ENCODE measurements around the gene RNF40. TPM values are rescaled to one million over a fixed set of nuclear protein-coding genes. Genes with fewer than 3 reads are reported as not detected.

Gene RNF40
- total RNA-seq, 1 donor from 2014 or later = 157 TPM

DNA sequence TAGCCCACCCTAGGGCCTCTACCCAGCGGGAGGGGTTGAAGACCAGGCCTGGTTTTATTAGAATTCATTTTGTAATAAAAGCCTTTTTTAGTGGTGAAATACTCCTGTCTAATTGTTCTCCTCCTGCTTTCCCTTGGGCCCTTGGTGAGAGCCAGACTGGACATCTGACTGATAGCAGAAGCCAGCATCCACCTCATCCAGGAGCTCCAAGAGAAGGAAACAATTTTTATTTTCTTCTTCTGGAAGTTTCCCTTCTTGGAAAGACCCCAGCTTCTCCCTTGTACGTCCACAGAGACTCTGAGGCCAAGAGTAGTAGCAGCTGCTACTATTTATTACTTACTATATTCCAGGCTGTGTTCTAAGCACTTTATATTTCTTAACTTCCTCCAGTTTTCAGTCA is 17.9 kb upstream of the RNF40 start:
- Mint-ChIP-seq H3K36me3 (ENCODE audit: low read depth) (peaks cover 17% of the 10 kb centered on the region), H3K4me3 (peak overlapping the region; percentile 43), H3K4me1 (peaks cover 18% of the 10 kb centered on the region), H3K27ac (ENCODE audit: unreplicated experiment) (no peak overlapping the region), H3K27me3 (ENCODE audit: low read depth) (peaks cover 2% of the 10 kb centered on the region), H3K9me3 (no peaks in the 10 kb centered on the region)
- DNase-seq (ENCODE audit: low read depth, low spot score) = no peak
- TF ChIP-seq, protein P1, sequence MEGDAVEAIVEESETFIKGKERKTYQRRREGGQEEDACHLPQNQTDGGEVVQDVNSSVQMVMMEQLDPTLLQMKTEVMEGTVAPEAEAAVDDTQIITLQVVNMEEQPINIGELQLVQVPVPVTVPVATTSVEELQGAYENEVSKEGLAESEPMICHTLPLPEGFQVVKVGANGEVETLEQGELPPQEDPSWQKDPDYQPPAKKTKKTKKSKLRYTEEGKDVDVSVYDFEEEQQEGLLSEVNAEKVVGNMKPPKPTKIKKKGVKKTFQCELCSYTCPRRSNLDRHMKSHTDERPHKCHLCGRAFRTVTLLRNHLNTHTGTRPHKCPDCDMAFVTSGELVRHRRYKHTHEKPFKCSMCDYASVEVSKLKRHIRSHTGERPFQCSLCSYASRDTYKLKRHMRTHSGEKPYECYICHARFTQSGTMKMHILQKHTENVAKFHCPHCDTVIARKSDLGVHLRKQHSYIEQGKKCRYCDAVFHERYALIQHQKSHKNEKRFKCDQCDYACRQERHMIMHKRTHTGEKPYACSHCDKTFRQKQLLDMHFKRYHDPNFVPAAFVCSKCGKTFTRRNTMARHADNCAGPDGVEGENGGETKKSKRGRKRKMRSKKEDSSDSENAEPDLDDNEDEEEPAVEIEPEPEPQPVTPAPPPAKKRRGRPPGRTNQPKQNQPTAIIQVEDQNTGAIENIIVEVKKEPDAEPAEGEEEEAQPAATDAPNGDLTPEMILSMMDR (conservative IDR thresholded peaks at IDR 0.05) = no peak

DNA sequence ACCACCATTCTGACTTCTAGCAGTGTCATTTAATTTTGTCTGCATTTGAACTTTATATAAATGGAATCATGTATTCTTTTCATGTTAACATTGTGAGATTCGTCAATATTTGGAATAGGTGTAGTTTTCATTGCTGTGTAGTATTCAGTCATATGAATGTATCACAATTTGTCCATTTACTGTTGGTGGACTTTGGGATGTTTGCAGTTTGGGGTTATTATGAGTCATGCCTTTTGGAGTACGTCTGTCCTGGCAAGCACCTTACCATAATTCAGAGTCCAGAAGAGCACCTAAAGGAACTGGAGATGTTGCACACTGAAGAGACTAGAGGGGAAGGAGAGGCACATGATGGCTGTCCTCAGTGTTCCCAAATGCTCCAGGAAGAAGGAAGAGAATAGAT is 17.0 kb upstream of the RNF40 start:
- Mint-ChIP-seq H3K4me3 (peak overlapping the region; percentile 29), H3K27me3 (ENCODE audit: low read depth) (peaks cover 2% of the 10 kb centered on the region), H3K9me3 (no peaks in the 10 kb centered on the region), H3K27ac (ENCODE audit: unreplicated experiment) (no peak overlapping the region), H3K36me3 (ENCODE audit: low read depth) (peaks cover 17% of the 10 kb centered on the region), H3K4me1 (peaks cover 23% of the 10 kb centered on the region)
- DNase-seq (ENCODE audit: low read depth, low spot score) = no peak
- TF ChIP-seq, protein P1 (conservative IDR thresholded peaks at IDR 0.05) = no peak

DNA sequence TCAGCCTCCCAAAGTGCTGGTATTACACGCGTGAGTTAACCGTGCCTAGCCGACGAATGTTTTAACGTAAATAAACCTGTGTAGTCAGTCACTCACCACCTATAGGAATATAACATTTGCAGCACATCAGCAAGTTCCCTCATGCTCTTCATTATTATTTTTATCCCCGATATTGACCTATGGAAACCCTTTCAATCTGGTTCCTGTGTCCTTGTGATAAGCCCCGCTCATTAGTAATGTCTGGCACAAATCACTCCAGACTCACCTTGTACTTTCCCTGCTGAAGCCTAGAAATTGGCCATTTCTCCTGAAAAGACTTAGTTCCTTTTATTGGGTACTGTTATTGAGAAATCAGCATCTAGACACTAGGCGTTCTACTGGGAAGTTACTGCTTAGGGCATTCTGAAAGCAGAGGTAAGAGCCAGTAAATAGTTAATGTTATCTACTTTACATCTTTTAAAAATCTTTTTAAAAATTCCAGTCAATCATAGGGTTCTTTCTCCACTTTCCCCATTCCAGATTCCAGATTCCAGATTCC is 15.4 kb upstream of the RNF40 start:
- peaks cover 2% of the 10 kb centered on the region for H3K27me3 Mint-ChIP-seq (ENCODE audit: low read depth)
- H3K36me3 Mint-ChIP-seq (ENCODE audit: low read depth) = peaks cover 16% of the 10 kb centered on the region
- peaks cover 23% of the 10 kb centered on the region for H3K4me1 Mint-ChIP-seq
- H3K27ac Mint-ChIP-seq (ENCODE audit: unreplicated experiment) = no peak overlapping the region
- peak overlapping the region; percentile 96 for H3K4me3 Mint-ChIP-seq
- TF ChIP-seq, protein P1 (conservative IDR thresholded peaks at IDR 0.05) = no peak
- no peaks in the 10 kb centered on the region for H3K9me3 Mint-ChIP-seq
- no peak for DNase-seq (ENCODE audit: low read depth, low spot score)

DNA sequence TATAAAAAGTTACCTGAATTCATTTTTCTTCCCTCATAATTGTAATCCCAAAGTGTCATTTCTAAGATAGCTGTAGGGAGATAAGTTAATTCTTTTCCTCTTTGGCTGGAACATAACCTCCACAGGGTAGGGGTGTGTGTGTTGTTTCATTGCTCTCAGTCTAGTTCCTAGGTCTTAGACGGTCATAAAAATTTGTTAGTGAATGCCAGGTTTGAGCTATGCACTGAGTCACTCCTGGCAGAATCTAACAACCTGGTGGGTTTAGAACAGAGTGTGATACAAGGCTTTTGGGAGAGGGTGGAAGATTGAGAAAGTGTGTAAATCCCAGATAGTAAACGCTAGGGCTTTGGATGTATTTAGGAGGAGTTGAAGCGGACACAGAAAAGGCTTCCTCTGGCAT is 14.8 kb upstream of the RNF40 start:
- no peak for DNase-seq (ENCODE audit: low read depth, low spot score)
- TF ChIP-seq, protein P1 (conservative IDR thresholded peaks at IDR 0.05) = no peak
- H3K4me1 Mint-ChIP-seq = peaks cover 23% of the 10 kb centered on the region
- H3K9me3 Mint-ChIP-seq = no peaks in the 10 kb centered on the region
- H3K27ac Mint-ChIP-seq (ENCODE audit: unreplicated experiment) = no peak overlapping the region
- H3K4me3 Mint-ChIP-seq = peak overlapping the region; percentile 96
- peaks cover 11% of the 10 kb centered on the region for H3K36me3 Mint-ChIP-seq (ENCODE audit: low read depth)
- H3K27me3 Mint-ChIP-seq (ENCODE audit: low read depth) = peaks cover 2% of the 10 kb centered on the region

DNA sequence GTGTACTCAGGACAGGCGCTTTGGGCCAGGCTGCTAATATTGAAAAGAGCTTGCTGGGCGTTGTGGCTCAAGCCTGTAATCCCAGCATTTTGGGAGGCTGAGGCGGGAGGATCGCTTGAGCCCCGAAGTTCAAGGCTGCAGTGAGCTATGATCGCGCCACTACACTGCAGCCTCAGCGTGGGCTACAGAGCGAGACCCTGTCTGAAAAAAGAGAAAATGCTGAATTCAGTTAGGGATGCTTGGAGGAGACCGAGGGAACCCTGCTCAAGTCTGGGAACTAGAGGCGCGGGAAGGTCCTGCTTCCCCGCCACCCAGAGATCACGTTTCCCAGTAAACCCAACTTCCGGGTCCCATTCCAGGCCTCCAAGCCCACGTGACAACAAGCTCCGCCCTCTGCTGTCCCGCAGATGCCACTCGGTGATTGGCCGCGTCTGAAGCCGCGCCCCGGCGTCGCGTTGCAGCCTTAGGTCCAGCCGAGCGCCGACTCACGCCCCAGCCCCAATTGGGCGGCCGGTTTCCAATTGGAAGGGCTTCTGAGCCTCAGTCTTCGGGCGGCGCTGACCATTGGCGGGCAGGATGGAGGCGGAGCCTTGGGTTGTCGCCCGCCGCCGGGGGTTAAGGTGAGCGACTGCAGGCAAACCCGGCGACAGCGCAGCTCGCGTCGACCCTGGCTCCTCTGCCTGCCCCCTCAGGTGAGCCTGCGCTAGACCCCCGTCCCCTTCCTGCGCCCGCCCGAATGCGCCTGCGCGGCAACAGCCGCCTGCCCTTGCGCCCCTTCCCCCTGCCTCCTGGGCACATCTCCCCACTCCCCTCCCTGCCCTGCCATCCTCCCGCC is 14.1 kb upstream of the RNF40 start, which contains the start of gene PHKG2:
Gene PHKG2 (plus strand): TSS at position 627 of the 835 bp plus-strand sequence. CDS start 396 bp downstream, outside the sequence.
- Mint-ChIP-seq H3K4me3 (peak within 1 kb of the TSS; percentile 96), H3K27ac (ENCODE audit: unreplicated experiment) (peak within 1 kb of the TSS; percentile 94), H3K9me3 (no peaks in the 10 kb centered on the region), H3K27me3 (ENCODE audit: low read depth) (peaks cover 2% of the 10 kb centered on the region), H3K36me3 (ENCODE audit: low read depth) (peaks cover 11% of the 10 kb centered on the region), H3K4me1 (peaks cover 23% of the 10 kb centered on the region)
- peak; percentile 96 for DNase-seq (ENCODE audit: low read depth, low spot score)
- TF ChIP-seq, protein P1 (conservative IDR thresholded peaks at IDR 0.05) = no peak
